Tibial nerve (tissue), 4 donors: Measurements from ENCODE around the gene CHST10.

ENCODE experiments used
- CTCF ChIP-seq, 5 experiments: fragments of 200-600 bp in 3 of 5; fragments of 450-650 bp in 2 of 5; sonication (generic) in 3 of 5; IDR thresholded peaks; one replicate each; pipeline ENCODE4 v1.5.1; 2016 to 2019; ENCODE audit warnings: antibody characterized with exemption in 5 of 5, mild to moderate bottlenecking in 3 of 5, moderate library complexity in 2 of 5
- EP300 ChIP-seq, 2 donors: sonication (generic); formaldehyde crosslinking; IDR thresholded peaks; one replicate each; pipeline ENCODE4 v1.6.1; 2017; ENCODE audit warnings: antibody characterized with exemption in 2 of 2, mild to moderate bottlenecking in 1 of 2
- POLR2A ChIP-seq, 2 donors: fragments of 450-650 bp; IDR thresholded peaks; one replicate each; pipeline ENCODE4 v1.6.1; 2017; ENCODE audit warnings: antibody characterized with exemption in 2 of 2, mild to moderate bottlenecking in 2 of 2, moderate library complexity in 2 of 2

GRCh38 chr2:100395532-100396350 lies 21.7 kb downstream of the CHST10 start:
- TF ChIP-seq CTCF (IDR thresholded peaks at IDR 0.05) = no peak
- TF ChIP-seq POLR2A (IDR thresholded peaks at IDR 0.05) = no peak
- no peak for TF ChIP-seq EP300 (IDR thresholded peaks at IDR 0.05)
